NCI-H510A (cell line): ENCODE measurements around the gene NRP1.

ENCODE experiments used
- DNase-seq: peaks from one replicate; lab custom pipeline; 2025; lab: John Stamatoyannopoulos, UW

The NRP1 gene

GRCh38 chr10:33260403-33261149 lies 73.9 kb downstream of the NRP1 start:
- no peak for DNase-seq

- no peak for DNase-seq
These were observed 75.5 kb downstream of the NRP1 start for GRCh38 chr10:33258967-33259366.

- no peak for DNase-seq
These were observed 76.9 kb downstream of the NRP1 start for GRCh38 chr10:33257439-33258080.

- DNase-seq: no peak
These were observed 78.0 kb downstream of the NRP1 start for GRCh38 chr10:33256458-33256857.

- DNase-seq: no peak
These were observed 79.8 kb downstream of the NRP1 start for GRCh38 chr10:33254556-33255160.

- DNase-seq: no peak
These were observed 81.1 kb downstream of the NRP1 start for GRCh38 chr10:33253411-33253810.

GRCh38 chr10:33252794-33253203 lies 81.7 kb downstream of the NRP1 start:
- no peak for DNase-seq

GRCh38 chr10:33252324-33252723 lies 82.1 kb downstream of the NRP1 start:
- DNase-seq: no peak

- no peak for DNase-seq
These were observed 84.7 kb downstream of the NRP1 start for GRCh38 chr10:33249659-33250345.

- no peak for DNase-seq
These were observed 85.3 kb downstream of the NRP1 start for GRCh38 chr10:33249137-33249536.

- no peak for DNase-seq
These were observed 85.8 kb downstream of the NRP1 start for GRCh38 chr10:33248638-33249037.

GRCh38 chr10:33247221-33247922 lies 87.1 kb downstream of the NRP1 start:
- DNase-seq: no peak

- DNase-seq: no peak
These were observed 89.1 kb downstream of the NRP1 start for GRCh38 chr10:33245343-33245742.

GRCh38 chr10:33244354-33244967 lies 90.0 kb downstream of the NRP1 start:
- DNase-seq: no peak

- no peak for DNase-seq
These were observed 90.8 kb downstream of the NRP1 start for GRCh38 chr10:33243703-33244102.

GRCh38 chr10:33242931-33243330 lies 91.5 kb downstream of the NRP1 start:
- no peak for DNase-seq

- no peak for DNase-seq
These were observed 93.1 kb downstream of the NRP1 start for GRCh38 chr10:33241351-33241750.

- DNase-seq: no peak
These were observed 93.5 kb downstream of the NRP1 start for GRCh38 chr10:33240931-33241330.

GRCh38 chr10:33240258-33240657 lies 94.2 kb downstream of the NRP1 start:
- no peak for DNase-seq

GRCh38 chr10:33239257-33239656 lies 95.2 kb downstream of the NRP1 start:
- no peak for DNase-seq

GRCh38 chr10:33238643-33239042 lies 95.8 kb downstream of the NRP1 start:
- no peak for DNase-seq
